Astrocyte (in vitro differentiated cells and primary cell): Measurements from ENCODE around the gene EOGT.

Source experiments
- EZH2 ChIP-seq: IDR thresholded peaks from 2 replicates; pipeline ENCODE4 v1.6.1; 2012; ENCODE audit warnings: mild to moderate bottlenecking, low read length, inconsistent platforms; ENCODE audit not compliant: insufficient read depth
- TF ChIP-seq, protein P1 (sequence below): IDR thresholded peaks from 2 replicates; pipeline ENCODE4 v1.5.1; 2011; ENCODE audit warnings: low read depth, mild to moderate bottlenecking, inconsistent platforms, low read length, moderate library complexity; ENCODE audit not compliant: insufficient read depth

DNA sequence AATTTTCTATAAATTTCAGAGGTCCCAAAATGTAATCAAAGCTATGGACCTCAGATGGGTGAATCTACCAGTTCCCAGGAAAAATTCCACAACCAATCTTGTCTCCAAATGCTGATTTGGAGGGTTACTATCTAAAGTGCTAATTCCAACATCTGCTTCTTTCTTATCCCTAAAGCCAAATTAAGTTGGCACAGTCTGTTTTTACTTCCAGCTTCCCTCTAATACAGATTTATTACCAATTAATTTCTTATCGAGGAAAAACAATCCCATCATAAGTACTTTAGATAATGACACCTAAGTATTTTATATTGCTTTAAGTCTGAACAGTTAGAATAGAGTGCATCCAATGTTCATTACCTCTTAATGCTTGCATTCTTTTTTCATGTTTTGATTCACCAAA is 68.3 kb downstream of the EOGT start:
- TF ChIP-seq EZH2: no peak
- TF ChIP-seq, protein P1, sequence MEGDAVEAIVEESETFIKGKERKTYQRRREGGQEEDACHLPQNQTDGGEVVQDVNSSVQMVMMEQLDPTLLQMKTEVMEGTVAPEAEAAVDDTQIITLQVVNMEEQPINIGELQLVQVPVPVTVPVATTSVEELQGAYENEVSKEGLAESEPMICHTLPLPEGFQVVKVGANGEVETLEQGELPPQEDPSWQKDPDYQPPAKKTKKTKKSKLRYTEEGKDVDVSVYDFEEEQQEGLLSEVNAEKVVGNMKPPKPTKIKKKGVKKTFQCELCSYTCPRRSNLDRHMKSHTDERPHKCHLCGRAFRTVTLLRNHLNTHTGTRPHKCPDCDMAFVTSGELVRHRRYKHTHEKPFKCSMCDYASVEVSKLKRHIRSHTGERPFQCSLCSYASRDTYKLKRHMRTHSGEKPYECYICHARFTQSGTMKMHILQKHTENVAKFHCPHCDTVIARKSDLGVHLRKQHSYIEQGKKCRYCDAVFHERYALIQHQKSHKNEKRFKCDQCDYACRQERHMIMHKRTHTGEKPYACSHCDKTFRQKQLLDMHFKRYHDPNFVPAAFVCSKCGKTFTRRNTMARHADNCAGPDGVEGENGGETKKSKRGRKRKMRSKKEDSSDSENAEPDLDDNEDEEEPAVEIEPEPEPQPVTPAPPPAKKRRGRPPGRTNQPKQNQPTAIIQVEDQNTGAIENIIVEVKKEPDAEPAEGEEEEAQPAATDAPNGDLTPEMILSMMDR: no peak
